ENCODE data around the gene AMN1. TPM values are rescaled to one million over a fixed set of nuclear protein-coding genes. Genes with fewer than 3 reads are reported as not detected.
"Not testable (repeated sequence)": the region's sequence is repeated elsewhere in the genome, so short reads cannot be mapped to it uniquely, and the experiment has no call there.

The AMN1 gene
- total RNA-seq, 3 donors from 2014 or later, result 3.1 to 7.3 (median 3.2) TPM

- ATAC-seq, result no peak
- Histone ChIP-seq H3K36me3 (ENCODE audit: low read depth) (no peaks in the 10 kb centered on the region), H3K9me3 (no peaks in the 10 kb centered on the region), H3K4me3 (no peak overlapping the region), H3K4me1 (ENCODE audit: low read depth) (peaks cover 11% of the 10 kb centered on the region)
- intact Hi-C loops (cut with DNase I, micrococcal nuclease), result no loop called here
- TF ChIP-seq CTCF (IDR thresholded peaks at IDR 0.05), result no peak
- DNase-seq, result no peak
These were observed 884 bp upstream of the AMN1 start for GRCh38 chr12:31729705-31730104.

- Histone ChIP-seq H3K4me1 (ENCODE audit: low read depth) (peaks cover 11% of the 10 kb centered on the region), H3K36me3 (ENCODE audit: low read depth) (no peaks in the 10 kb centered on the region), H3K9me3 (no peaks in the 10 kb centered on the region), H3K4me3 (peak overlapping the region; percentile 40)
- peak in 2 of 3 donors; percentile 71 to 73 for DNase-seq
- ATAC-seq, result peak; percentile 16
- intact Hi-C loops (cut with DNase I, micrococcal nuclease), result no loop called here
- no peak for TF ChIP-seq CTCF (IDR thresholded peaks at IDR 0.05)
These were observed 418 bp downstream of the AMN1 start for GRCh38 chr12:31728289-31728916.

- ATAC-seq (no peak), DNase-seq (no peak)
- Histone ChIP-seq H3K36me3 (ENCODE audit: low read depth) (no peaks in the 10 kb centered on the region), H3K4me3 (no peak overlapping the region), H3K4me1 (ENCODE audit: low read depth) (peaks cover 3% of the 10 kb centered on the region), H3K9me3 (no peaks in the 10 kb centered on the region)
- intact Hi-C loops (cut with DNase I, micrococcal nuclease), result no loop called here
- no peak for TF ChIP-seq CTCF (IDR thresholded peaks at IDR 0.05)
These were observed 1.6 kb downstream of the AMN1 start for GRCh38 chr12:31727192-31727591.

DNA sequence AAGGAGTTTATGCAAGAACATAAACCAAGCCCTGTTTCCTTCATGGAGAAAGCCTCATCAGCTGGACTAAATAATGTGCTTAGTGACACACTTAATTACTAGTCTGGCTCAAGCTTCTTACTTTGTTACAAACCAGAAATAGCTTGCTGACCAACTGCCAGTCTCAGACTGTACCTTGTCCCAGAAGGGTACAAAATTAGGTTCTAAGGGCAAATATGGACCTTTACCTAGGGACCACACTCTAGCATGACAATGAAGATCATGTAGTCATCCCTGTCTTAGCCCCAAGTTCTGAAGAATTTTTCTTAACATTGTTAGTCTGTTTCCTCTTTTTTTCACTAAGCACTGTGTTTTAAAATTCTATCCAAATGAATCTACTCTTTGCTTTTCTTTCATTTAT is 2.2 kb downstream of the AMN1 start:
- DNase-seq, result no peak
- intact Hi-C loops (cut with DNase I, micrococcal nuclease), result no loop called here
- Histone ChIP-seq H3K4me1 (ENCODE audit: low read depth) (peaks cover 3% of the 10 kb centered on the region), H3K9me3 (no peaks in the 10 kb centered on the region), H3K4me3 (no peak overlapping the region), H3K36me3 (ENCODE audit: low read depth) (no peaks in the 10 kb centered on the region)
- TF ChIP-seq CTCF (IDR thresholded peaks at IDR 0.05), result no peak
- no peak for ATAC-seq

DNA sequence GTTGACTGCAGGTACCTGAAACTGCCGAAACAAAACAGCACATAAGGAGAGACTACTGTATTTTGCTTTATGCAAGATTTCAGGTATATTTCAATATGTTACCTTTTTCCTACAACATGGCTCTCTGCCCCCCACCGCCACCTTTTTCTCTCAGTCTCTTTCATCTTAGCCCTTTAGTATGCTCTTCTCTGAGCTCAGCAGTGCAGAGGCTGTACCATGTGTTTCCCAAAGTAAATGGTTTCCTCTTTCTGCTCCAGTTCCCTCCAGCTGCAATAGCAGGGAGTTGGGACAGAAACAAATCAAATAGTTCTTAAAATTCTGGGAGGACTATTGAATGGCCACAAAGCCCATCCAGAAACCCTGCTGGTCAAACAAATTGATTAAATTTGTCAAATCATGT is 4.3 kb downstream of the AMN1 start:
- ATAC-seq (no peak), DNase-seq (no peak)
- Histone ChIP-seq H3K4me1 (ENCODE audit: low read depth) (peaks cover 3% of the 10 kb centered on the region), H3K36me3 (ENCODE audit: low read depth) (no peaks in the 10 kb centered on the region), H3K9me3 (no peaks in the 10 kb centered on the region), H3K4me3 (no peak overlapping the region)
- intact Hi-C loops (cut with DNase I, micrococcal nuclease), result no loop called here
- no peak for TF ChIP-seq CTCF (IDR thresholded peaks at IDR 0.05)

DNA sequence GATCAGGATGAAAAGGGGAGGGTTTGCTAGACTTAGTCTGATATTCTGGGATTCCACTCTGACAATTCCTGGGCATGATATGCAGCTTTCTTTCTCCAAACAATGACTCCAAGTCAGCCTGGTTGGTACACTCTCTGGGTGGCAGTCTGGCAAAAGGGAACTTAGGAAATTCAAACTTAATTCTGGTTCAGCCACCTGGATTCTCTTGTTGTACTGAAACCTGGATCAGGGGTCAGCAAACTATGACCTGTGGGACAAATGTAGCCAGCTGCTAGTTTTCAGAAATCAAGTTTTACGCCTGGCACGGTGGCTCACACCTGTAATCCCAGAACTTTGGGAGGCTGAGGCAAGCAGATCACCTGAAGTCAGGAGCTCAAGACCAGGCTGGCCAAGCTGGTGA is 6.2 kb downstream of the AMN1 start:
- no peak for TF ChIP-seq CTCF (IDR thresholded peaks at IDR 0.05)
- no peak overlapping the region for H3K4me3 ChIP-seq
- H3K4me1 ChIP-seq (ENCODE audit: low read depth), result no peaks in the 10 kb centered on the region
- intact Hi-C loops (cut with DNase I, micrococcal nuclease), result no loop called here
- H3K36me3 ChIP-seq (ENCODE audit: low read depth), result no peaks in the 10 kb centered on the region
- H3K9me3 ChIP-seq, result no peaks in the 10 kb centered on the region
- ATAC-seq, result no peak
- DNase-seq, result no peak

- H3K9me3 ChIP-seq; ATAC-seq; H3K36me3 ChIP-seq (ENCODE audit: low read depth); intact Hi-C loops (cut with DNase I, micrococcal nuclease); H3K4me1 ChIP-seq (ENCODE audit: low read depth); H3K4me3 ChIP-seq: not testable (repeated sequence)
- peak in 1 of 3 donors; percentile 46 for DNase-seq
These were observed 10.2 kb downstream of the AMN1 start for GRCh38 chr12:31718542-31719198.

DNA sequence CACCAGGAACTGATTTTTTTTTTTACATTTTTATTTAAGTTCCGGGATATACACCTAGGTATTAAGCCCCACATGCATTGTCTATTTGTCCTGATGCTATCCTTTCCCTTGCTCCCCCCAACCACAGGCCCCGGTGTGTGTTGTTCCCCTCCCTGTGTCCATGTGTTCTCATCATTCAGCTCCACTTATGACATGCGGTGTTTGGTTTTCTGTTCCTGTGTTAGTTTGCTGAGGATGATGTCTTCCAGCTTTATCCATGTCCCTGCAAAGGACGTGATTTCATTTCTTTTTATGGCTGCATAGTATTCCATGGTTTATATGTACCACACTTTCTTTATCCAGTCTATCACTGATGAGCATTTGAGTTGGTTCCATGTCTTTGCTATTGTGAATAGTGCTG is 11.8 kb downstream of the AMN1 start:
- not testable (repeated sequence) for ATAC-seq

More for the DNA sequence above, 11.8 kb downstream of the AMN1 start:
- DNase-seq; intact Hi-C loops (cut with DNase I, micrococcal nuclease); H3K4me3 ChIP-seq; H3K4me1 ChIP-seq (ENCODE audit: low read depth); H3K9me3 ChIP-seq; H3K36me3 ChIP-seq (ENCODE audit: low read depth): not testable (repeated sequence)

Measured in mucosa of descending colon (tissue), 3 donors.